Fibroblast of mammary gland (primary cell): Measurements from ENCODE around the gene PPP1R15B.
A peak's percentile ranks its signal among the peaks of the same experiment; 100 is the strongest.

Experiments
- DNase-seq: peaks from one replicate; pipeline ENCODE4 v3.0.0-alpha.2; 2010; ENCODE audit warnings: low read depth
- H3K4me3 ChIP-seq: 2 replicates; pipeline ENCODE4 v1.5.1; 2011; ENCODE audit warnings: low read depth, mild to moderate bottlenecking, low read length, moderate library complexity; ENCODE audit not compliant: control insufficient read depth
- CTCF ChIP-seq: conservative IDR thresholded peaks from 2 replicates; pipeline ENCODE4 v1.5.1; 2011; ENCODE audit warnings: low read depth, low read length, inconsistent platforms; ENCODE audit not compliant: control insufficient read depth, insufficient read depth

PPP1R15B gene

GRCh38 chr1:204384636-204385352 lies 26.8 kb downstream of the PPP1R15B start:
- no peak overlapping the region for H3K4me3 ChIP-seq
- no peak for TF ChIP-seq CTCF
- DNase-seq: peak; percentile 48

GRCh38 chr1:204383163-204383904 lies 28.3 kb downstream of the PPP1R15B start:
- no peak for DNase-seq

GRCh38 chr1:204382714-204383083 lies 28.9 kb downstream of the PPP1R15B start:
- H3K4me3 ChIP-seq: no peak overlapping the region
- TF ChIP-seq CTCF: no peak
- DNase-seq: no peak

More at GRCh38 chr1:204383163-204383904, 28.3 kb downstream of the PPP1R15B start:
- TF ChIP-seq CTCF: no peak
- H3K4me3 ChIP-seq: no peak overlapping the region

- no peak for DNase-seq
- no peak for TF ChIP-seq CTCF
- H3K4me3 ChIP-seq: no peak overlapping the region
Measured at GRCh38 chr1:204380293-204380831, 31.3 kb downstream of the PPP1R15B start.

- TF ChIP-seq CTCF: no peak
- H3K4me3 ChIP-seq: peak overlapping the region; percentile 24
- no peak for DNase-seq
Measured at GRCh38 chr1:204377800-204378668, 33.6 kb downstream of the PPP1R15B start.
